SKM-1 treated with dmso at 0.1 percent for 144 hours (cell line): ENCODE data around the gene RBM34.
A peak's percentile ranks its signal among the peaks of the same experiment; 100 is the strongest.
"Not testable (repeated sequence)": the region's sequence is repeated elsewhere in the genome, so short reads cannot be mapped to it uniquely, and the experiment has no call there.

Source experiments
- DNase-seq: peaks from one replicate; lab custom pipeline; 2025; ENCODE audit not compliant: unreplicated experiment; lab: John Stamatoyannopoulos, UW

RBM34 gene

DNA sequence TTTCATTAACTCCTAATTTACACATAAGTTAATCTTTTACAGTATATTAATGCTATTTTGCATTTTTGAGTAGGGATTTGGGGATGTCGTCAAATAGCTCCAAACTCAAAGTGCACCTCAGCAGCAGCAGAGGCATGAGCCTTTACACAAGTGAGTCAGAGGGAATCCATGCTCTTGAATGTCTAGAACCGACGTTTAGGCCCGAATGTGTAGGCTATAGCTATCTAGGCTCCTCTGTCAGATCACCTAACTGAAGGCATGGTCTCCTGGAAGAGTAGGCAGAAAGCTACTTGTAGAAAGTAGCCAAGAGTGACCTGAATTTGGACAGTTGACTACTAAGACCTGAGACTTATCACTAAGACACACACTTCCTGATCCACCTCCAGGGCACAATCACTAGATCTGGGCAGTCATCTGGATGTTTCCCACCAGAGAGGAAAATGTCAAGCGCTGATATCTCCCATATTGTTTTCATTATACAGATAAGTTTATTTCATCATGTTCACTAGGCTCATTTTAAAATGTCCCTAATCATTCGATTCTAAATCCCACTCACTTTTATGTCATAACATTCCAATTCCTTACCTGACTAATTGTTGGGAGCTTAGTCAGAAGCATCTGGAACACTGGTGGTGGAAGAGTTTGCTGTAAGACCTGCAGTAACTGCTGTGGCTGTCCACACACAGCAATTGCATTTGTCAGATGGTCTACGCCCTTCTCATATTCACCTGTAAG is 47.7 kb downstream of the RBM34 start:
- DNase-seq: no peak

DNA sequence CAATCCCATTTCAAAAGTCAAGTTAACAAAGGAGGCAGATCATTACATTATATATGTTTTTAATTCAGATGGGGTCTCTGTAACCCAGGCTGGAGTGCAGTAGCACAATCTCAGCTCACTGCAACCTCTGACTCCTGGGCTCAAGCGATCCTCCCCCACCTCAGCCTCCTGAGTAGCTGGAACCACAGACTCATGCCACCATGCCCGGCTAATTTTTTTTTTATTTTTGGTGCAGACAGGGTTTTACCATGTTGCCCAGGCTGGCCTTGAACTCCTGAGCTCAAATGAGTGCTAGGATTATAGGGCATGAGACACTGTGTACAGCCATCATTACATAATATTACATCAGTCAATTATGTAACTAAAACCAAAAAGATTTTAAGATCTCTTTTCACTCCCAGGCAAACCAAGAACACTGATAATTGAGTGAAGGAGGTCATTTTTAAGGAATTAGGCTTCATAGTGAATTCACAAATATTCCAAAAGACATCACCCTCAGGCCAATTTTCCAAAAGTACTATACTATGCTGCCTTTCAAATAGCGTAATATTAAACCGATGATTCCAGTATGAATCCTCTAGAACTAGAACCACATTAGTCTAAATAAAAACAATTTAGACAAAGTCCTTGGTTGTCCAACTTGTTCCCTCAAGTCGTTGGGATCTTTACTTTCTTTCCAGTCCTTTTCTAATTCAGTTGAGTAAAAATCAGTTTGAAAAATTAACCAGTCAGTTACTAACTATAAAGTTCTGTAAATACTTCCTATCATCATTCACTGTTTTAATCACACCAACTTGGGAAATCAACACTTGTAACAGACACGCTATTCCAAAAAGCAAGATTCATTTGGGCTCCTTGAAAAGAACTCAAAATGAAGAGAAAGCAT is 48.5 kb downstream of the RBM34 start:
- no peak for DNase-seq

DNA sequence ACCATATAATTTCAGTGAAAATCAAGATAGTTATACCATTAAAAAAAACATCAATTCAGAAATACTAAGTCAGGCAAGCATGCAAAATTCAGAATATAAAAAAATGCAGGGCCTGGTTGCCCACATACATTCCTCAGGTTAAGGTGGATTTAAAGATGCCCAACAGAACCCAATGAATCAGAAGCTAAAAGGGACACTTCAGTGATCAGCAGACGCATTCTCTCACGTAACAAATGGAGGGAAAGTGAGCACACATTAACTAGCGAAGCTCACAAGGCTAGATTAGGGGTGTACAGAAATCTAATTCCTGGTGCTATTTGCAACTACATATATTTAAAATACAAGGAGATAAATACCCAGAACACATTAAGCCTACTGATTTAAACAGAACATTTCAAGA is 49.9 kb downstream of the RBM34 start:
- DNase-seq: no peak

DNA sequence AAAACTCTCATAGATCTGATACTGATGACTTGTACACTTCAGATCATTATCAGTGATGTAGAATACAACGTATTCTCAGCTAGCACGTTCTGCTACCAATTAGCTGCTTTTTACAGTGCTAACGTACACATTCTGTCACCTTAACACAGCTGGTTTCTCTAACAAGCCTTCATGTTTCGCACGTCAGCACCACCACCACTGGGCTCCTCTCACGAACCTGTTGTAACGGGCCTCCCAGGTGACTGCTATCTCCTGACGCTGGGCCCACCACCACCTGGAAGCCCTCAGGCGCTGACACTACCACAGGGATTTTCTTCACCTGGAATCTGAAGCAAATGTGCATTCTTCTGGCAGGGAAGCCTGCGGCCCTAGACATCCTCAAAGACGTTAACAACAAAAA is 52.2 kb downstream of the RBM34 start:
- DNase-seq: no peak

DNA sequence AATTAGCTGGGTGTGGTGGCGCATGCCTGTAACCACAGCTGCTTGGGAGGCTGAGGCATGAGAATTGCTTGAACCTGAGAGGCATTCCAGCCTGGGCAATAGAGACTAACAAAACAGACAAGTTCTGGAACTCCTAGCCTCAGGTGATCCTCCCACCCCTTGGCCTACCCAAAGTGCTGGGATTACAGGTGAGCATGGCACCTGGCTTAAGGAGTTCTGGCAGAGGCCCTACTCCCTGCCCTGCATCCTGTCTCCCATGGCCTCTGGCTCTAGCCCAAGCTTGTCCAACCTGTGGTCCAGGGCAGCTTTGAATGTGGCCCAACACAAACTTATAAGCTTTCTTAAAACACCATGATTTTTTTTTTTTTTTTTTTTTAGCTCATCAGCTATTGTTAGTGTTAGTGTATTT is 52.9 kb downstream of the RBM34 start:
- no peak for DNase-seq

DNA sequence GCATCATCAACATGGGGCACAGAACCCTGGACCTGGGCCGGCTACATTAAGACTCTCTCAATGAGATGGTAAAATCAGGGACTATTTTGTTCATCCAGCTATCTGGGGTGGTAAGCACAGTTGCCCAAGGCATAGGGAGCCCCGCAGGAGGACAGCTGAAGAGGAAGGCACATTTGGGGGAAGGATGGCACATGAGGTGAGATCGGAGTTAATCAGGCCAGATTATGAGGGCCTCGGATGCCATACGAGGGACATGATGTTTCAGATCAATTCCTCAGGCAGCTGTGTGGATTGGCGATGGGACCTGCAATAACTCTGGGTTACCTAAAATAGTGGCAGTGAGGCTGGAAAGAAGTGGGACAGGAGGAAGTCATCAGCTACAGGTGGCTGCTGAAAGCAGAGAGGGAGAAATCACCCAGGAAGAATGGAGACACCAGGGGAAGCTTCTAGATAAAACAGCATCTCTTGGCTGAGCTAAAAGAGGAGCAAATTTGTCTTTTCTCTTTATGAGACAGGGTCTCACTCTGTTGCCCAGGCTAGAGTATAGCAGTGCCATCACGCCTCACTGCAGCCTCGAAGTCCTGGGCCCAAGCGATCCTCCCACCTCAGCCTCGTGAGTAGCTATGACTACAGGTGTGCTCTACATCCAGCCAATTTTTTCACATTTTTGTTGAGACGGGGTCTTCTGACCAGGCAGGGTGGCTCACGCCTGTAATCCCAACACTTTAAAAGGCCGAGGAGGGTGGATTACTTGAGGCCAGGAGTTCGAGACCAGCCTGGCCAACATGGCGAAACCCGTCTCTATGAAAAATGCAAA is 53.5 kb downstream of the RBM34 start:
- DNase-seq: no peak

DNA sequence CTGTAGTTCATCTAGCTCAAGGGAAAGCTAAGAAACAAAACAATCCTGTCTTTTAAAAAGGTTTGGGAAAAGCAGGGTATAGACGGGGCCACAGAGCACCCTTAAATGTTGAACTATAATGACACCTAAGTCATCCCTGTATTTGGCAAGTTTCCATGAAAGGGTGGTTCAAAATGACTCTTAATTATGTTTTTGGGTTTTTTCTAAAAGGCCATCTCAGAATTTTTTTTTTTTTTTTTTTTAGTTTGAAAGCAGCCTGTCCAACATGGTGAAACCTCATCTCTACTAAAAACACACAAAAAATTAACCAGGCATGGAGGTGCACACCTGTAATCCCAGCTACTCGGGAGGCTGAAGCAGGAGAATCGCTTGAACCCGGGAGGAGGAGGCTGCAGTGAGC is 54.6 kb downstream of the RBM34 start:
- no peak for DNase-seq

DNA sequence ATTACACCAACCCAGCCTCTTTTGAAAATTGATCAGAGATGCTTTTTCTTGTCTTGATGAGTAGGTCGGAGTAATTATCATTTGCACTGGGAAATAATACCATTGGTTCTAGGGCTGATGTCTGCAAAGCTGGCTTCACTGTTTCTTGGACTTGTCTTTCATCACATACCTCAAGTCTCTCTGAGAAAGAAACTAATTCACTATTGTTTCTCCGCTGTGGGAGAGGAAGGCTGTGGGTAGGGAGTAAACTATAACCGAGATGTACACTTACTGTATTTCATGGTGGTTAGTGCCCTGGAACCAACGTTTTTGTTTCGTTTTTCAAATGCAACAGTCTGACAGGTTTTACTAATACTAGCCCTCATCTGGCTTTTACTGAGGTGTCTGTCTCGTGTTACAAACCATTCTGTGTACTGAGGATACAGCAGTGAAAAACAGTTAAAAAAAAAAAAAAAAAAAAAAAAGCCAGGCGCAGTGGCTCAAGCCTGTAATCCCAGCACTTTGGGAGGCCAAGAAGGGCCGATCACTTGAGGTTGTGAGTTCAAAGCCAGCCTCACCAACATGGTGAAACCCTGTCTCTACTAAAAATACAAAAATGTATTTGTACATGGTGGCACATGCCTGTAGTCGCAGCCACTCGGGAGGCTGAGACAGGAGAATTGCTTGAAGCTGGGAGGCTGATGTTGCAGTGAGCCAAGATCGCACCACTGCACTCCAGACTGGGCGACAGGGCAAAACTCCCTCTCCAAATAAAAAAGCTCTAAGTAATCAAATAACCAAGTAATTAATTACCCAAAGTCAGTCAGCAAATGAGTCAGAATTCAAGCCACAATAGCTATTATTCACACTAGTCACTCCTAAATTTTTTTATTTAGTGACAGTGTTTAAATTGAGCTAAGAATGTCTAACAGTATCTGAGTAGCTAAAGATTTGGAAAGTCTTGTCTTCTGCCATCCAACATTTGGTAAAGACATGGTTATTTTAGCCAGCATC is 55.7 kb downstream of the RBM34 start:
- no peak for DNase-seq

DNA sequence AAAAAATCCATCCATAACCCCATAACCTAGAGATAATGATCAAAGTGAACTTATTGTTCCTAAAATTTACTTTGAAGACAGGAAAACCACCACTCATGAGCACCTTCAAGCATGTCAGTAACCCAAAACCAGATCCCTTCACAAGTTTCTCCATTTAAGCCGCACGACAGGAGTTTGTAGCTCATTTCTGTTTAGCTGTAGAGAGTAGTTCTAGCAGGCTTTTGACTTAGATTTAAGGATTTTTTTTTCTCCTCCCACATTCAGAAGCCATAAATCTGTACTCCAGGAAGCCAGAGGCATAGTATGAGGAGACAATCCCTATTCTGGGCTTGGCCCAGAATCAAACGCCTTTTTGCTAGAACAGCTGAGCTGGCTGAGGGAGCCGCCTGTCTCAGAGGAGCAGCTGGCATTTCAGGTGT is 58.0 kb downstream of the RBM34 start:
- no peak for DNase-seq

DNA sequence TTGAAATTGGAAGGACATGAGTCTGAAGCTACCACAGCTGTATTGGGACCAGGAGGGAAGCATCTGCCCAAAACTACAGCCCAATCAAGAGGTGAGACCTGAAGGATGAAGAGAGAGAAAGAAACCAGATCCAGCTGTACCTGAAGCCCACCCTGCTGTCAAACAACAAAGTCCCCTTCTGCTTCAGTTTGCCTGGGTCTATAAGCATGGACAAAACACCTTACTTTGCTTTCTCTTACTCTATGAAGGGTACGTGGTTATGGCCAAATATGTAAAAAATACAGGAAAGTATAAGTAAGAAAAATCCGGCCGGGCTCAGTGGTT is 58.8 kb downstream of the RBM34 start:
- no peak for DNase-seq

DNA sequence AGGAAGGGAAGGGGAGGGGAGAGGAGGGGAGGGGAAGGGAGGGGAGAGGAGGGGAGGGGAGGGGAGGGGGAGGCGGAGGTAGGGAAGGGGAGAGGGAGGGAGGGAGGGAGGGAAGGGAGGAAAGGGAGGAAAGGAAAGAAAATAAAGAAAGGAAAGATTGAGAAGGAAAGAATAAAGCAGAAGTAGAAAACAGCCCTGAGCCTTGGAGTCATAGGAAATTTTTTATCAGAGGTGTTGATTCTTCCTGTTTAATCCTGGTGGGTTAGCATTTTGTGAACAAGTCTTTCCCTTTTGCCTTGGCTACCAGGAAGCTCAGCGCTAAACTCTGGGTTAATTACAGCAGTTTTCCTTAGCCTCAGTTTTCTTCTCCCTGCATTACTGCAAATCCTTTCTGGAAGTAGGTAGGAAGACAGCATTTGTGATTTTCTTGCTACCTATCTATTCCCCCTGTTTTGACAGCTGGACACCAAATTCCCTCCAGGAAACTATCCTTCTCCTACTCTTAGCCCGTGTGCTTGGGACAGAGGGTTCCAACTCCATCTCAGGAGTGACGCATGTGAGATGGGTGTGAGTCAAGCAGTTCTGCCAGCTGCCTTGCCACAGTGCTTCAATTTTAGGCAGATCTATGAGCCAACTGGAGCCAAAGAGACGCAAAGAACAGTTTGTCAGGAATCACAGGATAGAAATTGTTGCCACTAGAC is 59.3 kb downstream of the RBM34 start:
- DNase-seq: no peak

DNA sequence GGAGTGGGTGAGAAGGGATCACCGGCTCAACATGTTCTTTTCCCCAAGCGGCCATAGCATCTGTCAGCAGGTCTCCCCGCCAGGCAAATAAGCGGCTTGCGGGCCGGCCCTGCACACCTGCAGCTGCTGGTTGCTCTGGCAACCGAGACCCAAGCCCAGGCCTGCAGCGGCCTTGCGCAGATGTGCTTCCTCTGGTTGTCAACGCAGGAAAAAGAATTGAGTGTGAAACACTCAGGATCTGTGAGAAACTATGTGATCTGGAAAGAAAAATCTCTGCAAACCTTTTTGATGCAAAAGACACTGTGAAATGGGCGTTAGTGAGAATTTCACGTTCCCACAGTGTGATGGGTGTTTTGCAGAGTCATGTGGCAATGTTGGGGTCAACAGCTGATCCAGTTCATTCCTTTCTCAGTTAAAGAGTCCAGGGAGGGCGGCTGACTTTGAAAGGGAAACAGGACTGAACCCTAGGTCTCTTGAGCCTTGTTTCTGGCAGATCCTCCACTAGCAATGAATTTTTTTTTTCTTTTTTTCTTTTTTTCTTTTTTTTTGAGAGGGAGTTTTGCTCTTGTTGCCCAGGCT is 60.8 kb downstream of the RBM34 start:
- DNase-seq: no peak

DNA sequence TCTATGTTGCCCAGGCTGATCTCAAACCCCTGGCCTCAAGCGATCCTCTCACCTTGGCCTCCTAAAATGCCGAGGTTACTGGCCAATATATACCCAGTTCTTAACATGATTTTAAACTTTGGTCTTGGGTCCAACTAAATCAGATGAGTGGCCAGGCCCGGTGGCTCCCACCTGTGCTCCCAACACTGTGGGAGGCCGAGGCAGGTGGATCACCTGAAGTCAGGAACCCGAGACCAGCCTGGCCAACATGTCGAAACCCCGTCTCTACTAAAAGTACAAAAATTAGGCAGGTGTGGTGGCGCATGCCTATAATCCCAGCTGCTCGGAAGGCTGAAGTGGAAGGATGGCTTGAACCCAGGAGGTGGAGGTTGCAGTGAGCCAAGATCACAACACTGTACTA is 62.1 kb downstream of the RBM34 start:
- DNase-seq: no peak

DNA sequence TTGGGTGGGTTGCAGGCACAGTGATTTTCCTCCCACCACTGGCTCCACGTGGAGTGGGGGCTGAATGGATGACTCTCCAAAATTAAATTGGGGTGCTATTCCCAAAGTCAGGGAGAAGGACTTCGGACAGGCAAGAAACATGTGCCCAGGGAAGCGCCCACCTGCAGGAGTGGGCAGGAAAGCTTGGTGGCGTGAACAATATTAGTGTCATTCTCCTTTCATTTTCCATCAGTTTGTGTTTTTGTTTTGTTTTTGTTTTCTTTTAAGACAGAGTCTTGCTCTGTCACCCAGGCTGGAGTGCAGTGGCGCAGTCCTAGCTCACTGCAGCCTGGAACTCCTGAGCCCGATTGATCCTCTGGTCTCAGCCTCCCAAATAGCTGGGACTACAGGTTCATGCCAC is 62.5 kb downstream of the RBM34 start:
- DNase-seq: no peak

DNA sequence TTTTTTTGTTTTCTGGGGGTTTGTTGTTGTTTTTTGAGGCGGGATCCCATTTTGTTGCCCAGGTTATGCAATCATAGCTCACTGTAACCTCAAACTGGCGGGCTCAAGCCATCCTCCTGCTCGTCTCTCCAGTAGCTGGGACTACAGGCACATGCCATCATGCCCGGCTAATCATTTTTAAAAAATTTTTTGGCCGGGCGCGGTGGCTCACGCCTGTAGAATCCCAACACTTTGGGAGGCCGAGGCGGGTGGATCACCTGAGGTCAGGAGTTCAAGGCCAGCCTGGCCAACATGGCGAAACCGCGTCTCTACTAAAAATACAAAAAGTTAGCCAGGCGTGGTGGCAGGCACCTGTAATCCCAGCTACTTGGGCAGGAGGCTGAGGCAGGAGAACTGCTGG is 63.5 kb downstream of the RBM34 start:
- DNase-seq: not testable (repeated sequence)

DNA sequence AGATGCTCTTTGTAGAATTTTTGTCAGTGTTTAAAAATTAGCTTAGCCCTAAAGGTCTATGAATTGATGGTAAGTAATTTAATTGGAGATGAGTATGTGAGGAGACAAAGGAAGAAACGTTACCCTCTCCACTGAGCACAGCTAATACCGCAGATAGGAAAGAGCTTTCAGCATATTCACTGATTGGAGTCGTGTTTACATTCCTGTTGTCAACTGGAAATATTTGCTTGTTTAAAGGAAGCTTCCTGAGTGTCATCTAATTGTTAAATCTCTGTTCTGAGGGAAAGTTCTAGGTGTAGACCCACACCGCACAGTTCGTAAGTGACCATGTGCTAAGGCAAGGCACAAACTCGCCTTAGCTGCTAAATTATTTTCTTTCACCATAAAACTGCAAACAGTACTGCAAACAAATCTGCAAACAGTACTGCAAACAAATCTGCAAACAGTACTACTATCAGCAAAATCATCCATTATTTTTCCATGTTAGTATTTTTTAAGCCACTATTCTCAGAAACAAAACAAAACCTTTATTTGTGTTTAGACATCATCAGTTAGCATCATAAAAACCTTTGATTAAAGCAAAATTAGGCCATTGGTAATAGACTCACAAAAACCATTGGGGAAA is 65.0 kb downstream of the RBM34 start:
- no peak for DNase-seq

DNA sequence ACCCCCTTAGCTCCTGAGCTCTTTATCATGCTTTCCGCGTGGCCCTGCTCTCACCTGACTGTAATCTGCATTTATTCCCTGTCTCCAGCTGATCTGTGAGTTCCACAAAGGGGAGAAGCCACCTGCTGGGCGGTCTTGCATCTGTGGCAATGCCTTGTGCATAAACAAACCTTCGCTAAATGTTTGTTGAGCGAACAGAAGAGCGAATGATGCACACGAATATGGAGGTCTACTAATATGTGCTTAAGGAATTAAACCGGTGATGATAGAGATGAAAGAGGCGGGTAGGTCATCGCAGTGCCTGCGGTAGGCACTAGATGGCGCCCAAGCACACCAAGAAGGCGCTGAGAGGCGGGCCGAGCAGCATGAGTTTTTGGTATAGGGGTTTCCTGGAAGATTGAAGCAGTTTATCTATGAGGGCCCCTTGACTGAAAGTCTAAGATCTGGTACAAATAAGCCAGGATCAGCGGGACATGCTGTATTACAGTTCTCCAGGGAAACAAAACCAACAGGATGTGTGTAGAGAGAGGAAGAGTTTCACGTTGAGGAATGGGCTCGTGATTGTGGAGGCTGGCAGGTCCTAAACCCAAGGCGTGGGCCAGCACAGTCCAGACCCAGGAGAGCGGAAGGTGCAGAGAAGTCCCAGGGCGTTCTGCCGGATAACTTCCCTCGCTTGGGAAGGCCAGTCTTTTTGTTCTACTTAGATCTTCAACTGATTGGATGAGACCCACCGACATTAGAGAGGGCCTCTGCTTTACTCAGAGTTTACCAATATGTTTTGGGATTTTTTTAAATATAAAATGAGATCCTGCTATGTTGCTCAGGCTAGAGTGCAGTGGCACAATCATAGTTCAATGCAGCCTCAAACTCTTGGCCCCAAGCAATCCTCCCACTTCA is 67.1 kb downstream of the RBM34 start:
- peak; percentile 88 for DNase-seq
